A549 (cell line): ENCODE measurements around the gene TMSB4X. TPM values are rescaled to one million over a fixed set of nuclear protein-coding genes. Genes with fewer than 3 reads are reported as not detected.

Experiments used
- ATAC-seq, 2 experiments: fragments of 200-7000 bp in 1 of 2; fragments of >200 bp in 1 of 2; cut with Nextera tagmentation in 1 of 2; cut with Tn5 transposase in 1 of 2; 3 replicates each; pipeline versions ENCODE4 v1.8.0 to v1.9.1; 2018 to 2020; ENCODE audit warnings: mild to moderate bottlenecking in 1 of 2, moderate library complexity in 1 of 2
- CTCF ChIA-PET: fragments of 300-600 bp; sonication (Branson Sonifier 250); formaldehyde crosslinking; extraction: SDS; loops from one replicate; lab custom pipeline; 2021; ENCODE audit warnings: antibody characterized with exemption, inconsistent platforms; lab: Yijun Ruan, JAX
- POLR2A ChIA-PET: fragments of 350-600 bp; formaldehyde crosslinking; extraction: SDS; loops from one replicate; lab custom pipeline; 2021; ENCODE audit warnings: antibody characterized with exemption, inconsistent platforms; lab: Yijun Ruan, JAX
- DNase-seq, 2 experiments: peaks; one replicate each; pipeline versions ENCODE4 v3.0.0 to v3.0.0-alpha.2; 2011 to 2016; ENCODE audit warnings: low read depth in 1 of 2, low spot score in 1 of 2
- FAIRE-seq: peaks from 2 replicates; lab custom pipeline; 2011; peaks lifted over from hg19 to GRCh38; lab: Jason Lieb, UNC
- H3K27ac ChIP-seq, 2 experiments: fragments of >200 bp; sonication (Bioruptor Twin); formaldehyde crosslinking; 3 replicates each; pipeline ENCODE4 v1.5.1; 2016 to 2017
- H3K4me1 ChIP-seq: fragments of >200 bp; sonication (Bioruptor Twin); formaldehyde crosslinking; 3 replicates; pipeline ENCODE4 v1.6.1; 2016
- H3K4me2 ChIP-seq: fragments of >200 bp; sonication (Bioruptor Twin); formaldehyde crosslinking; 3 replicates; pipeline ENCODE4 v1.6.1; 2016
- H3K4me3 ChIP-seq: fragments of >200 bp; sonication (Bioruptor Twin); formaldehyde crosslinking; 3 replicates; pipeline ENCODE4 v1.5.1; 2016
- H3K9me3 ChIP-seq: fragments of >200 bp; sonication (Bioruptor Twin); formaldehyde crosslinking; 3 replicates; pipeline ENCODE4 v1.6.1; 2016
- CEBPB ChIP-seq, 2 experiments: fragments of >200 bp in 1 of 2; sonication (Bioruptor Twin) in 1 of 2; formaldehyde crosslinking in 1 of 2; IDR thresholded peaks; 2 replicates each; pipeline ENCODE4 v1.6.1; 2012 to 2016
- FOSL2 ChIP-seq, 2 experiments: fragments of 450-650 bp in 1 of 2; fragments of >200 bp in 1 of 2; sonication (Bioruptor Twin) in 1 of 2; formaldehyde crosslinking; IDR thresholded peaks; 2 replicates each; pipeline versions ENCODE4 v1.5.0 to v1.6.1; 2016 to 2020; ENCODE audit warnings: mild to moderate bottlenecking in 1 of 2, moderate library complexity in 1 of 2
- HEYL ChIP-seq: fragments of 250-450 bp; sonication (Bioruptor Pico); IDR thresholded peaks from 2 replicates; pipeline ENCODE4 v1.8.0; 2021; ENCODE audit warnings: mild to moderate bottlenecking, moderate library complexity
- HOXB5 ChIP-seq: fragments of 250-450 bp; sonication (Bioruptor Pico); IDR thresholded peaks from 2 replicates; pipeline ENCODE4 v1.5.0; 2020; ENCODE audit warnings: mild to moderate bottlenecking, moderate library complexity
- JUNB ChIP-seq: fragments of >200 bp; sonication (Bioruptor Twin); formaldehyde crosslinking; IDR thresholded peaks from 2 replicates; pipeline ENCODE4 v1.6.1; 2016
- NPAS2 ChIP-seq: fragments of 250-450 bp; sonication (Bioruptor Pico); IDR thresholded peaks from 2 replicates; pipeline ENCODE4 v1.8.0; 2022; ENCODE audit warnings: mild to moderate bottlenecking, moderate library complexity, borderline replicate concordance
- POLR2A ChIP-seq: IDR thresholded peaks from 2 replicates; pipeline ENCODE4 v1.6.1; 2012; ENCODE audit warnings: mild to moderate bottlenecking, low read length
- REST ChIP-seq: fragments of 200-600 bp; sonication (generic); IDR thresholded peaks from 2 replicates; pipeline ENCODE4 v1.6.1; 2016; ENCODE audit warnings: antibody characterized with exemption, mild to moderate bottlenecking, moderate library complexity
- RNF2 ChIP-seq: fragments of 200-600 bp; sonication (generic); IDR thresholded peaks from 2 replicates; pipeline ENCODE4 v1.6.1; 2016; ENCODE audit warnings: low read depth, mild to moderate bottlenecking, antibody characterized with exemption, moderate library complexity, borderline replicate concordance
- TFCP2L1 ChIP-seq: fragments of 250-450 bp; sonication (Bioruptor Pico); IDR thresholded peaks from 2 replicates; pipeline ENCODE4 v1.5.0; 2021; ENCODE audit warnings: mild to moderate bottlenecking
- ZSCAN20 ChIP-seq: fragments of 250-450 bp; sonication (Bioruptor Pico); IDR thresholded peaks from 2 replicates; pipeline ENCODE4 v1.8.0; 2022; ENCODE audit warnings: mild to moderate bottlenecking, moderate library complexity
- WGBS: methylation state at CpG from one replicate; pipeline ENCODE4 v1.1.6; 2017; ENCODE audit errors: missing lambda C conversion rate; 5-methylcytosine and 5-hydroxymethylcytosine counted together
- polyA plus RNA-seq, 4 experiments: library from polyadenylated mRNA; depleted of rRNA in 3 of 4; stranded (reverse); fragments of >200 nt; fragmentation: RNase III in 1 of 4; extraction: RNeasy Plus Mini Kit Qiagen cat#74134 plus additional on column Dnase treatment in 1 of 4; gene quantifications; 2 replicates in 3 of 4; 3 replicates in 1 of 4; pipeline ENCODE4 v1.2.3, GENCODE V29; 2011 to 2017
- TF ChIP-seq, protein P1 (sequence below): fragments of >200 bp; sonication (Bioruptor Twin); formaldehyde crosslinking; IDR thresholded peaks from 2 replicates; pipeline ENCODE4 v1.6.1; 2016
- TF ChIP-seq, protein P2 (sequence below): IDR thresholded peaks from 2 replicates; pipeline ENCODE4 v1.6.1; 2012; ENCODE audit warnings: low read depth, borderline replicate concordance
- TF ChIP-seq, protein P3 (sequence below): fragments of 450-650 bp; IDR thresholded peaks from 2 replicates; pipeline ENCODE4 v1.6.1; 2014; ENCODE audit warnings: antibody characterized with exemption

The TMSB4X gene
- polyA plus RNA-seq, 2 of the 4 experiments (the other 2 are of a cell fraction) = 3,130 to 7,447 TPM

DNA sequence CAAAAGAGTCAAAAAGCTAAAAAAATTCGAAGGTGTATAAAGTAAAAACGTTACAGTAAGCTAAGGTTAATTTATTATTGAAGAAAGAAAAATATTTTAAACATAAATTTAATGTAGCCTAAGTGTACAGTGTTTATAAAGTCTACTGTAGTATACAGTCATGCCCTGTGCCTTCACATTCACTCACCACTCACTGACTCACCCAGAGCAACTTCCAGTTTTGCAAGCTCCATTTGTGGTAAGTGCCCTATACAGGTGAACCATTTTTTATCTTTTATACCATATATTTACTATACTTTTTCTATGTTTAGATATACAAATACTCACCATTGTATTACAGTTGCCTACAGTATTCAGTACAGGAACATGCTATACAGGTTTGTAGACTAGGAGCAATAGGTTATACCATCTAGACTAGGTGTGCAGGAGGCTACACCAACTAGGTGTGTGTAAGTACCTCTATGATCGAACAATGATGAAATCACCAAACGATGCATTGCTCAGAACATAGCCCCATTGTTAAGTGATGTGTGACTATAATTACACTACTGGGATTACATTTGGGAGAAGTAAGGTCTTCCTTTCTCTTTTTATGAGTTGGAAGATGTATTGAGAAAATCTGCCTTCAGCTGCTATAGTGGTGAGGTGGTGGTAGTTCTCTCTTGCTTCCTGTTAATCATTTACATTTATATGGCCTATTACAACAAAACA lies 27.2 kb downstream of the TMSB4X start:
- FAIRE-seq (peak; percentile 94), DNase-seq (no peak), ATAC-seq (peak; percentile 76 to 81; a peak in 5 of 6 replicates)
- H3K4me3 ChIP-seq = no peak overlapping the region
- ChIA-PET POLR2A (interaction anchor here (0.9 kb wide), 1 partner anchor 27 kb away, joined by 4 read pairs; the partner anchor contains the start of gene TMSB4X), CTCF (interaction anchor here (0.8 to 2.2 kb wide), 6 partner anchors 12 to 486 kb away, joined by 3 to 7 read pairs (median 4); partner anchors contain the start of gene FAM9C)
- TF ChIP-seq JUNB (0 out of 2 replicates have a peak, but pooled peaks have one; percentile 8), FOSL2 (IDR thresholded peaks at IDR 0.05) (no peak), FOSL2 (CRISPR knock-in tag; IDR thresholded peaks at IDR 0.05) (peak; percentile 37; the same call in 1 of the 2 replicates), POLR2A (no peak)
- H3K27ac ChIP-seq = peak overlapping the region; percentile 70 to 86
- WGBS = 4% methylated on average over 4 of the region's 4 CpGs
- no peaks in the 10 kb centered on the region for H3K9me3 ChIP-seq
- H3K4me1 ChIP-seq = peaks cover 74% of the 10 kb centered on the region
- H3K4me2 ChIP-seq = peak overlapping the region; percentile 72

GRCh38 chrX:13005661-13006473 lies 31.0 kb downstream of the TMSB4X start:
- no peak for ATAC-seq
- POLR2A ChIA-PET = no interaction called here
- no peaks in the 10 kb centered on the region for H3K9me3 ChIP-seq
- DNase-seq = no peak
- FAIRE-seq = no peak
- H3K4me3 ChIP-seq = no peak overlapping the region
- H3K4me2 ChIP-seq = 0 out of 3 replicates have a peak overlapping the region, but pooled peaks have one; percentile 10
- peaks cover 77% of the 10 kb centered on the region for H3K4me1 ChIP-seq
- 74% methylated on average over 9 of the region's 9 CpGs for WGBS
- TF ChIP-seq HOXB5 (CRISPR knock-in tag) (no peak), HEYL (CRISPR knock-in tag) (no peak), TFCP2L1 (CRISPR knock-in tag) (no peak), RNF2 (no peak), REST (no peak)
- TF ChIP-seq, protein P1, sequence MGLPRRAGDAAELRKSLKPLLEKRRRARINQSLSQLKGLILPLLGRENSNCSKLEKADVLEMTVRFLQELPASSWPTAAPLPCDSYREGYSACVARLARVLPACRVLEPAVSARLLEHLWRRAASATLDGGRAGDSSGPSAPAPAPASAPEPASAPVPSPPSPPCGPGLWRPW = no peak
- TF ChIP-seq, protein P2, sequence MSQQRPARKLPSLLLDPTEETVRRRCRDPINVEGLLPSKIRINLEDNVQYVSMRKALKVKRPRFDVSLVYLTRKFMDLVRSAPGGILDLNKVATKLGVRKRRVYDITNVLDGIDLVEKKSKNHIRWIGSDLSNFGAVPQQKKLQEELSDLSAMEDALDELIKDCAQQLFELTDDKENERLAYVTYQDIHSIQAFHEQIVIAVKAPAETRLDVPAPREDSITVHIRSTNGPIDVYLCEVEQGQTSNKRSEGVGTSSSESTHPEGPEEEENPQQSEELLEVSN = no peak
- TF ChIP-seq, protein P3, sequence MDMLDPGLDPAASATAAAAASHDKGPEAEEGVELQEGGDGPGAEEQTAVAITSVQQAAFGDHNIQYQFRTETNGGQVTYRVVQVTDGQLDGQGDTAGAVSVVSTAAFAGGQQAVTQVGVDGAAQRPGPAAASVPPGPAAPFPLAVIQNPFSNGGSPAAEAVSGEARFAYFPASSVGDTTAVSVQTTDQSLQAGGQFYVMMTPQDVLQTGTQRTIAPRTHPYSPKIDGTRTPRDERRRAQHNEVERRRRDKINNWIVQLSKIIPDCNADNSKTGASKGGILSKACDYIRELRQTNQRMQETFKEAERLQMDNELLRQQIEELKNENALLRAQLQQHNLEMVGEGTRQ = no peak
- peak overlapping the region; percentile 46 to 86; a peak in 5 of 6 replicates for H3K27ac ChIP-seq
- CTCF ChIA-PET = interaction anchor here (0.5 kb wide), 1 partner anchor 107 kb away, joined by 3 read pairs; no protein-coding TSS in a partner anchor

DNA sequence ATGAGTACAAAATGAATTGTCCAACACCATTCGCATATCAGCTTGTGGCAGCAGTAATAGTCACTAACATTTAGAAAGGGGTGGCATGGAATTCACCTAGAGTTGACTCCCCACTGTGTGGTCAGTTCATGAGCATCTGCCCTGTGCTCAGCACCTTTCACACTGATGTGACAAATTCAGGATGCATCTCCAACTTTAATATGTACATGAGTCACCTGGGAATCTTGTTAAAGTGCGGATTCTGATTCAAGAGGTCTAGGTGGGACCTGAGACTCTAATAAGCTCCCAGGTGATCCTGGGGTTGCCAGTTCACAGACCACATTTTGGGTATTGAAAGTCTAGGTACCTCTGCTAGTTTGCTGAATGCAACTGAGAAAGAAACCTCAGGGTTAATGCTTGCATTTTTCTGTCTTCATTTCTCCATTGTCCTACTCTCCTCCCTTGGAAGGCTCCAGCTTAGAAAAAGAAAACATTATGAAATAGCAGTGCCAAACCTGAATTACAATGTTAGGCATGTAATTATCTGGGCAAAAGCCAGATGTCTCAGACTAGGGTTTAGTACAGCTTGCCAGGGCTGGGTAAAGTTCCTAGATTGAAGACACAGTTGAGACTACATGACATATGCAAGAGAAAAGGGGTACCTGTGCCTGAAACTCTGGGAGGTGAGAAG lies 32.7 kb downstream of the TMSB4X start:
- peak overlapping the region; percentile 61 to 86 for H3K27ac ChIP-seq
- ATAC-seq = peak; percentile 54 to 55; a peak in 5 of 6 replicates
- CTCF ChIA-PET = interaction anchor here (1.6 kb wide), 1 partner anchor 9 kb away, joined by 5 read pairs; no protein-coding TSS in a partner anchor

More for the DNA sequence above, 32.7 kb downstream of the TMSB4X start:
- H3K9me3 ChIP-seq = no peaks in the 10 kb centered on the region
- TF ChIP-seq CEBPB (IDR thresholded peaks at IDR 0.05) = 0 out of 4 replicates have a peak, but pooled peaks of 1 of the 2 experiments have one; percentile 24
- TF ChIP-seq FOSL2 (IDR thresholded peaks at IDR 0.05) = no peak
- TF ChIP-seq FOSL2 (CRISPR knock-in tag; IDR thresholded peaks at IDR 0.05) = 0 out of 2 replicates have a peak, but pooled peaks have one; percentile 3
- no peak for TF ChIP-seq ZSCAN20 (CRISPR knock-in tag)
- TF ChIP-seq NPAS2 (CRISPR knock-in tag) = no peak
- H3K4me1 ChIP-seq = peaks cover 59% of the 10 kb centered on the region
- no peak for DNase-seq
- WGBS = 56% methylated on average over 2 of the region's 2 CpGs
- H3K4me2 ChIP-seq = peak overlapping the region; percentile 61
- FAIRE-seq = peak; percentile 61
- POLR2A ChIA-PET = no interaction called here
- H3K4me3 ChIP-seq = no peak overlapping the region
